Activated T-helper 2 cell treated with anti-CD3 and anti-CD28 coated beads, Interferon-gamma antibody, Interleukin-2, Interleukin-4, amounts not matched to agents 10 μg/mL and 5 μg/mL and 100 μg/mL, durations not matched to agents 14 hours and 24 hours and 36 hours (primary cell): ENCODE data around the gene SGK1. TPM values are rescaled to one million over a fixed set of nuclear protein-coding genes. Genes with fewer than 3 reads are reported as not detected.
"Not testable (repeated sequence)": the region's sequence is repeated elsewhere in the genome, so short reads cannot be mapped to it uniquely, and the experiment has no call there.

Source experiments
- DNase-seq: peaks from one replicate; pipeline ENCODE4 v3.0.0; 2021; ENCODE audit warnings: low spot score
- H3K27ac Mint-ChIP-seq: one replicate; pipeline ENCODE4 v1.8.0; 2021; ENCODE audit warnings: mixed read lengths
- H3K27me3 Mint-ChIP-seq: one replicate; pipeline ENCODE4 v1.8.0; 2021; ENCODE audit warnings: low read depth, mixed read lengths
- H3K36me3 Mint-ChIP-seq: one replicate; pipeline ENCODE4 v1.8.0; 2021; ENCODE audit warnings: low read depth, mixed read lengths
- H3K4me1 Mint-ChIP-seq: one replicate; pipeline ENCODE4 v1.8.0; 2021; ENCODE audit warnings: low read depth, mixed read lengths
- H3K4me3 Mint-ChIP-seq: one replicate; pipeline ENCODE4 v1.8.0; 2021; ENCODE audit warnings: low read depth, mild to moderate bottlenecking, moderate library complexity, mixed read lengths
- H3K9me3 Mint-ChIP-seq: one replicate; pipeline ENCODE4 v1.8.0; 2021; ENCODE audit warnings: mixed read lengths
- intact Hi-C: fragments of 100-400 bp; cut with micrococcal nuclease; formaldehyde crosslinking; loops from one replicate; pipeline ENCODE4 v1.15.1; 2023
- total RNA-seq: library from RNA; stranded (reverse); gene quantifications from 2 replicates; pipeline ENCODE4 v1.2.3, GENCODE V29; 2022

The SGK1 gene
- total RNA-seq, 1 donor from 2014 or later, result 74.0 TPM

- no peak for DNase-seq
- H3K36me3 Mint-ChIP-seq, result no peaks in the 10 kb centered on the region
- intact Hi-C loops, result no loop called here
- no peak overlapping the region for H3K4me3 Mint-ChIP-seq
- no peak overlapping the region for H3K27ac Mint-ChIP-seq
- peaks cover 9% of the 10 kb centered on the region for H3K27me3 Mint-ChIP-seq
- H3K4me1 Mint-ChIP-seq, result peaks cover 3% of the 10 kb centered on the region
- peaks cover 20% of the 10 kb centered on the region for H3K9me3 Mint-ChIP-seq
These were observed 5.4 kb upstream of the SGK1 start for GRCh38 chr6:134323294-134323693.

GRCh38 chr6:134322216-134322615 is 4.3 kb upstream of the SGK1 start:
- Mint-ChIP-seq H3K4me3 (no peak overlapping the region), H3K27ac (no peak overlapping the region), H3K27me3 (peaks cover 20% of the 10 kb centered on the region), H3K4me1 (peaks cover 12% of the 10 kb centered on the region), H3K9me3 (peaks cover 20% of the 10 kb centered on the region), H3K36me3 (no peaks in the 10 kb centered on the region)
- intact Hi-C loops, result no loop called here
- DNase-seq, result no peak

GRCh38 chr6:134321246-134321645 is 3.3 kb upstream of the SGK1 start:
- Mint-ChIP-seq H3K27me3 (peaks cover 30% of the 10 kb centered on the region), H3K9me3 (peaks cover 18% of the 10 kb centered on the region), H3K4me1 (peaks cover 15% of the 10 kb centered on the region), H3K36me3 (no peaks in the 10 kb centered on the region), H3K4me3 (no peak overlapping the region), H3K27ac (no peak overlapping the region)
- no peak for DNase-seq
- intact Hi-C loops, result no loop called here

GRCh38 chr6:134319686-134320085 is 1.8 kb upstream of the SGK1 start:
- DNase-seq, H3K36me3 Mint-ChIP-seq, H3K9me3 Mint-ChIP-seq, H3K27ac Mint-ChIP-seq, intact Hi-C loops, H3K4me3 Mint-ChIP-seq: not testable (repeated sequence)
- H3K27me3 Mint-ChIP-seq, result peaks cover 36% of the 10 kb centered on the region
- peaks cover 20% of the 10 kb centered on the region for H3K4me1 Mint-ChIP-seq

GRCh38 chr6:134318974-134319281 is 1.0 kb upstream of the SGK1 start:
- Mint-ChIP-seq H3K9me3 (peaks cover 10% of the 10 kb centered on the region), H3K4me3 (no peak overlapping the region), H3K36me3 (no peaks in the 10 kb centered on the region), H3K4me1 (peaks cover 21% of the 10 kb centered on the region), H3K27ac (no peak overlapping the region), H3K27me3 (peaks cover 39% of the 10 kb centered on the region)
- intact Hi-C loops, result no loop called here
- no peak for DNase-seq

GRCh38 chr6:134318236-134318973 is 493 bp upstream of the SGK1 start:
- Mint-ChIP-seq H3K27me3 (peaks cover 40% of the 10 kb centered on the region), H3K27ac (no peak overlapping the region), H3K36me3 (no peaks in the 10 kb centered on the region), H3K9me3 (peaks cover 10% of the 10 kb centered on the region), H3K4me1 (peaks cover 19% of the 10 kb centered on the region), H3K4me3 (peak overlapping the region; percentile 85)
- intact Hi-C loops, result no loop called here
- no peak for DNase-seq

- intact Hi-C loops, result no loop called here
- H3K36me3 Mint-ChIP-seq, result no peaks in the 10 kb centered on the region
- peaks cover 10% of the 10 kb centered on the region for H3K9me3 Mint-ChIP-seq
- H3K27ac Mint-ChIP-seq, result no peak overlapping the region
- peaks cover 43% of the 10 kb centered on the region for H3K27me3 Mint-ChIP-seq
- H3K4me3 Mint-ChIP-seq, result peak overlapping the region; percentile 85
- DNase-seq, result no peak
- H3K4me1 Mint-ChIP-seq, result peaks cover 19% of the 10 kb centered on the region
These were observed 1.0 kb downstream of the SGK1 start for GRCh38 chr6:134316733-134317431.

- H3K27me3 Mint-ChIP-seq, result peaks cover 47% of the 10 kb centered on the region
- peaks cover 19% of the 10 kb centered on the region for H3K4me1 Mint-ChIP-seq
- intact Hi-C loops, result no loop called here
- H3K36me3 Mint-ChIP-seq, result no peaks in the 10 kb centered on the region
- H3K4me3 Mint-ChIP-seq, result no peak overlapping the region
- DNase-seq, result no peak
- peaks cover 10% of the 10 kb centered on the region for H3K9me3 Mint-ChIP-seq
- H3K27ac Mint-ChIP-seq, result no peak overlapping the region
These were observed 1.9 kb downstream of the SGK1 start for GRCh38 chr6:134315974-134316441.

- Mint-ChIP-seq H3K36me3 (no peaks in the 10 kb centered on the region), H3K27ac (no peak overlapping the region), H3K4me1 (peaks cover 19% of the 10 kb centered on the region), H3K4me3 (no peak overlapping the region), H3K27me3 (peaks cover 50% of the 10 kb centered on the region), H3K9me3 (peaks cover 10% of the 10 kb centered on the region)
- no peak for DNase-seq
- intact Hi-C loops, result no loop called here
These were observed 2.7 kb downstream of the SGK1 start for GRCh38 chr6:134315189-134315588.

GRCh38 chr6:134314006-134314821 is 3.7 kb downstream of the SGK1 start:
- H3K36me3 Mint-ChIP-seq, result no peaks in the 10 kb centered on the region
- intact Hi-C loops, result no loop called here
- no peak overlapping the region for H3K4me3 Mint-ChIP-seq
- no peak overlapping the region for H3K27ac Mint-ChIP-seq
- peaks cover under 1% of the 10 kb centered on the region for H3K9me3 Mint-ChIP-seq
- peaks cover 50% of the 10 kb centered on the region for H3K27me3 Mint-ChIP-seq
- H3K4me1 Mint-ChIP-seq, result peaks cover 19% of the 10 kb centered on the region
- no peak for DNase-seq

GRCh38 chr6:134312038-134312660 is 5.8 kb downstream of the SGK1 start:
- H3K27ac Mint-ChIP-seq, result no peak overlapping the region
- DNase-seq, result no peak
- intact Hi-C loops, result no loop called here
- peaks cover 33% of the 10 kb centered on the region for H3K27me3 Mint-ChIP-seq
- peaks cover 12% of the 10 kb centered on the region for H3K4me1 Mint-ChIP-seq
- no peaks in the 10 kb centered on the region for H3K9me3 Mint-ChIP-seq
- H3K4me3 Mint-ChIP-seq, result no peak overlapping the region
- no peaks in the 10 kb centered on the region for H3K36me3 Mint-ChIP-seq

GRCh38 chr6:134310817-134311216 is 7.1 kb downstream of the SGK1 start:
- no peaks in the 10 kb centered on the region for H3K9me3 Mint-ChIP-seq
- peaks cover 7% of the 10 kb centered on the region for H3K4me1 Mint-ChIP-seq
- peaks cover 21% of the 10 kb centered on the region for H3K27me3 Mint-ChIP-seq
- H3K4me3 Mint-ChIP-seq, result no peak overlapping the region
- intact Hi-C loops, result no loop called here
- no peak overlapping the region for H3K27ac Mint-ChIP-seq
- no peaks in the 10 kb centered on the region for H3K36me3 Mint-ChIP-seq
- no peak for DNase-seq
